ENCODE measurements around the gene VIPAS39.

- TF ChIP-seq CTCF (IDR thresholded peaks at IDR 0.05) = no peak
- no peak for TF ChIP-seq POLR2AphosphoS5 (IDR thresholded peaks at IDR 0.05; ENCODE audit: insufficient read depth in 1 of 2, low read depth in 1 of 2)
- TF ChIP-seq POLR2A (IDR thresholded peaks at IDR 0.05) = no peak
Observed at GRCh38 chr14:77488558-77488957, 31.2 kb upstream of the VIPAS39 start.
